DMS153 treated with DMSO at 0.1 percent for 48 hours (cell line): ENCODE data around the gene IFNGR1.

Experiments
- DNase-seq: peaks from one replicate; lab custom pipeline; 2025; ENCODE audit not compliant: unreplicated experiment; lab: John Stamatoyannopoulos, UW

The IFNGR1 gene

GRCh38 chr6:137156650-137157049, 62.5 kb downstream of the IFNGR1 start:
- DNase-seq = no peak

DNA sequence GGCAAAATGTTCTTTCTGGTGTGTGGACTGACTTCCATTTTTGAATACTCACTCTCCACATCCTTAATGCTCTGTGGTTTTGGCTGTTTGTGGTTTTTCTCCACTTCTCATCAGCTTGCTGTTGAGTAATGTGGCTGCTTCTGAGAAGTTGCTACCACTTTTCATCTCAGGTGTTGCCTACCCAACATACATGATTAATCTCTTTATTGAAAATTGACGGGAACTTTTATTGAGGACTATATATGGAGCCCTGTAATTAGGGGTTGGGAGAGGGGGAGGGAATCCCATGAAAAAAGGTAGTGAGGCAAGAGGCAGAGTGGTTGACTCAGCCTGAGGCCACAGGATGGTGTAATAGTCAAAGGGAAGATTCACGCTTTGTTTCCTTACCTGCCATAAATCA, 63.4 kb downstream of the IFNGR1 start:
- no peak for DNase-seq

DNA sequence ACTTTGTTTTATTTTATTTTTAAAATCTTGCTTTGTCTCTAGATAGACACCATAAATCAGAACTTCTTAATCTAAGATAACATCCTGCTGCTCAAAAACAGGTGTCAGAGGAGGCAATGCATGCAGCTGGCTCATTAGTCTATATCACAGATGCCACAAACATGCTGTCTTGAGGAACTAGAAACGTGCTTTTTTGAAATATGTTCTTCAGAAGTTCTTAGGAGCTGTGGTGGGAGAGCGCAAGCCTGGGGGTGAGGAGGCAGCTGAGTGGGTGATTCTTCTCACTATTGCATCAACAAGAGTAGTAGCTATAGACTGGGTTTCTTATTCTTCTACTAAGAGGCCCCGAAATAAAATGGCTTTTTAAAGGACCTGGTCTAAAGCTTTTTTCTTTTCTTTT, 69.1 kb downstream of the IFNGR1 start:
- DNase-seq = no peak

DNA sequence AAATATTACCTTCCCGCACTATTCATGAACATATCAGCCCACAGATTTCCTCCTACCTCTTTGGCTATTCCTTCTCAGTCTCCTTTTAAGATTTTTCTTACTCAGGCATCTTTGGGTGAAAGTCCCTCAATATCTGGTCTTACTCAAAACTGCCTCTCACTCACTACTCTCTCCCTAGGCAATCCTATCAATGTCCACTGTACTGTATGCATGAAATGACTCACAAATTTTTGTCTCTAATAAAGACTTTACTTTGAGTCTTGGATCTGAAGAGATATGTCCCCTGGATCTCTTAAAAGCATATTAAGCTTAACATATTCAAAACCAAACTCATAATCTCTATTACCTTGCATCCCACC, 70.2 kb downstream of the IFNGR1 start:
- no peak for DNase-seq

GRCh38 chr6:137148306-137149034, 70.7 kb downstream of the IFNGR1 start:
- DNase-seq = no peak
